ENCODE results near the gene TLE3. TPM values are rescaled to one million over a fixed set of nuclear protein-coding genes. Genes with fewer than 3 reads are reported as not detected.

The TLE3 gene
- total and polyA plus RNA-seq, 9 donors = 17.5 to 70.8 (median 58.9) TPM

DNA sequence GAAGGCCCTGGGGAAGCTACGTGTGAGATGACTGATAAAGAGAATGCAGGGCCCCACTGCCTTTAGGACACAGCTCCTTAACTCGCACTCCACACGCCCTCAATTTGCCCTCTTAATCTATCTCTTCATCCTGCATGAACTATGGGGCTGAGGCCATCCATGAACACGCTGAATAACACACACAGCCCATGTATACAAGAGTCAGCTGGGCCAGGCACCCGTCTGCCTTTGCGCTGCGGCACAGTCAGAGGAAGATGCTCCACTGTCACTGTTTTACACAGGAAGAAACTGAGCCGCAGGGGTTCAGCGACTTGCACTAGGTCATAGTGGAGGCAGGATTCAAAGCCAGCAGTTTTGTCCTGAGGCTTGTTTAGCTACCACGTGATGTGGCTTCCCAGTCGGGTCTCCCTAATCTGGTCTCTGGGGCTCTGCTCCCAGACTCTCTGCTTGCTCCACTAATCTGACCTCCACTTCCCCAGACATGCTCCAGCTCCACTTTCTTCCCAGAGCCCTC lies 43.9 kb downstream of the TLE3 start:
- no peaks in the 10 kb centered on the region for H3K9me3 ChIP-seq
- H3K36me3 ChIP-seq = no peaks in the 10 kb centered on the region
- TF ChIP-seq EP300 (IDR thresholded peaks at IDR 0.05) (no peak), CTCF (IDR thresholded peaks at IDR 0.05) (no peak), POLR2A (IDR thresholded peaks at IDR 0.05) (no peak)
- H3K27me3 ChIP-seq = no peaks in the 10 kb centered on the region
- H3K4me1 ChIP-seq (ENCODE audit: insufficient read depth) = no peaks in the 10 kb centered on the region
- 84 to 87% (median 84%) methylated on average over 11 of the region's 11 CpGs for WGBS, 3 donors
- peak in 3 of 5 donors; percentile 7 to 14 (median 9) for DNase-seq
- H3K27ac ChIP-seq = no peak overlapping the region
- no peak overlapping the region for H3K4me3 ChIP-seq
- intact Hi-C loops (cut with DNase I) = no loop called here

- 75 to 84% (median 80%) methylated on average over 15 of the region's 15 CpGs for WGBS, 3 donors
- intact Hi-C loops (cut with DNase I) = no loop called here
- Histone ChIP-seq H3K4me3 (no peak overlapping the region), H3K9me3 (no peaks in the 10 kb centered on the region), H3K27ac (no peak overlapping the region), H3K27me3 (no peaks in the 10 kb centered on the region), H3K4me1 (ENCODE audit: insufficient read depth) (no peaks in the 10 kb centered on the region), H3K36me3 (no peaks in the 10 kb centered on the region)
- no peak for TF ChIP-seq CTCF (IDR thresholded peaks at IDR 0.05)
- TF ChIP-seq POLR2A (IDR thresholded peaks at IDR 0.05) = no peak
- TF ChIP-seq EP300 (IDR thresholded peaks at IDR 0.05) = no peak
- DNase-seq = peak in 4 of 5 donors; percentile 11 to 19 (median 15)
Measured at GRCh38 chr15:70053001-70053715, 44.6 kb downstream of the TLE3 start.

GRCh38 chr15:70051948-70052633 lies 45.6 kb downstream of the TLE3 start:
- Histone ChIP-seq H3K36me3 (no peaks in the 10 kb centered on the region), H3K27me3 (no peaks in the 10 kb centered on the region), H3K4me1 (ENCODE audit: insufficient read depth) (no peaks in the 10 kb centered on the region), H3K4me3 (no peak overlapping the region), H3K27ac (no peak overlapping the region), H3K9me3 (no peaks in the 10 kb centered on the region)
- intact Hi-C loops (cut with DNase I) = no loop called here
- TF ChIP-seq CTCF (IDR thresholded peaks at IDR 0.05) (no peak), POLR2A (IDR thresholded peaks at IDR 0.05) (no peak), EP300 (IDR thresholded peaks at IDR 0.05) (no peak)
- 85 to 86% (median 85%) methylated on average over 9 of the region's 9 CpGs for WGBS, 3 donors
- peak in 3 of 5 donors; percentile 3 to 26 (median 10) for DNase-seq

DNA sequence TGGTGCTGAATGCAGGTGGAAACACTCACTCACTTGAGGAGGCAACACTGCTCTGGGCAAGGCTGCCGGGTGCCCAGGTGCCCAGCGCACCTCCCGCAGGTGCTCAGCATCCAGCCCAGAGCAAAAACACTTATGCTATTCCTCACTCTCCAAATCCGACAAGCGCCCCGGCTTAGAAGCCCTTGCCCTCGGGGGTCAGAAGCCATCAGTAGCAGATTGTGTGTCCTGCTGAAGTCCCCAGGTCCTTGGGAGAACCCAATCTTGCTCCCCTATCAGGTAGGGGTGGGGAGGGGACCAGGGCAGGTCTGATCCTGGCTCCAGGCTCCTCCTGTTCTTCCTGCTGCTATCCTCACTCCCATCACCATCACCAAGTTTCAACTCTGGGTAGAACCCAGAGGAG lies 46.7 kb downstream of the TLE3 start:
- H3K4me1 ChIP-seq (ENCODE audit: insufficient read depth) = no peaks in the 10 kb centered on the region
- no peak overlapping the region for H3K4me3 ChIP-seq
- 87 to 96% (median 94%) methylated on average over 7 of the region's 7 CpGs for WGBS, 3 donors
- no peak overlapping the region for H3K27ac ChIP-seq
- no peaks in the 10 kb centered on the region for H3K9me3 ChIP-seq
- intact Hi-C loops (cut with DNase I) = no loop called here
- H3K36me3 ChIP-seq = no peaks in the 10 kb centered on the region
- no peaks in the 10 kb centered on the region for H3K27me3 ChIP-seq
- TF ChIP-seq EP300 (IDR thresholded peaks at IDR 0.05) (no peak), CTCF (IDR thresholded peaks at IDR 0.05) (no peak), POLR2A (IDR thresholded peaks at IDR 0.05) (no peak)
- DNase-seq = peak in 2 of 5 donors; percentile 9 to 19
